ENCODE data around the gene EFEMP1.

- TF ChIP-seq CTCF (IDR thresholded peaks at IDR 0.05 in 2 of 3, conservative IDR thresholded peaks at IDR 0.05 in 1 of 3; ENCODE audit: borderline replicate concordance in 1 of 3, insufficient read depth in 1 of 3, low read depth in 2 of 3, low read length in 2 of 3) (no peak), EZH2 (IDR thresholded peaks at IDR 0.05) (no peak), ATF3 (IDR thresholded peaks at IDR 0.05) (no peak)
Observed at GRCh38 chr2:55958756-55959155, 35.2 kb upstream of the EFEMP1 start.
